Esophagus muscularis mucosa (tissue), 4 donors: ENCODE data around the gene PTPN7. TPM values are rescaled to one million over a fixed set of nuclear protein-coding genes. Genes with fewer than 3 reads are reported as not detected.

Experiments used
- DNase-seq: peaks from one replicate; pipeline ENCODE4 v3.0.0-alpha.2; 2017; ENCODE audit errors: extremely low spot score
- H3K27ac ChIP-seq, 4 donors: fragments of 200-600 bp; sonication (generic); replicated peaks in 1 of 4; 1 replicate in 3 of 4; 2 replicates in 1 of 4; pipeline ENCODE4 v1.5.1; 2016 to 2019; ENCODE audit warnings: mild to moderate bottlenecking in 1 of 4
- H3K27me3 ChIP-seq, 4 donors: fragments of 200-600 bp; sonication (generic); one replicate each; pipeline versions ENCODE4 v1.5.1 to v1.6.0; 2016 to 2019
- H3K36me3 ChIP-seq, 4 donors: fragments of 200-600 bp; sonication (generic); one replicate each; pipeline ENCODE4 v1.5.1; 2016 to 2019
- H3K4me1 ChIP-seq, 4 donors: fragments of 200-600 bp; sonication (generic); one replicate each; pipeline ENCODE4 v1.5.1; 2016 to 2019
- H3K4me3 ChIP-seq, 4 donors: fragments of 200-600 bp; sonication (generic); 1 replicate in 2 of 4; 2 replicates in 2 of 4; pipeline ENCODE4 v1.5.1; 2016 to 2019; ENCODE audit warnings: mild to moderate bottlenecking in 4 of 4, moderate library complexity in 1 of 4
- H3K9me3 ChIP-seq, 4 donors: fragments of 200-600 bp; sonication (generic); 1 replicate in 3 of 4; 2 replicates in 1 of 4; pipeline ENCODE4 v1.5.1; 2016 to 2019
- CTCF ChIP-seq, 3 experiments: fragments of 200-600 bp in 2 of 3; fragments of 450-650 bp in 1 of 3; sonication (generic) in 2 of 3; IDR thresholded peaks; one replicate each; pipeline ENCODE4 v1.5.1; 2017 to 2019; ENCODE audit warnings: antibody characterized with exemption in 3 of 3, mild to moderate bottlenecking in 2 of 3, moderate library complexity in 1 of 3
- EP300 ChIP-seq: sonication (generic); formaldehyde crosslinking; IDR thresholded peaks from one replicate; pipeline ENCODE4 v1.6.1; 2017; ENCODE audit warnings: antibody characterized with exemption
- POLR2A ChIP-seq: fragments of 450-650 bp; IDR thresholded peaks from one replicate; pipeline ENCODE4 v1.6.1; 2017; ENCODE audit warnings: antibody characterized with exemption, moderate library complexity, mild to moderate bottlenecking, low read depth
- POLR2AphosphoS5 ChIP-seq, 2 donors: sonication (generic); formaldehyde crosslinking; IDR thresholded peaks; one replicate each; pipeline ENCODE4 v1.6.1; 2017; ENCODE audit warnings: antibody characterized with exemption in 2 of 2
- WGBS: methylation state at CpG from one replicate; pipeline ENCODE4 v1.1.5; 2018; 5-methylcytosine and 5-hydroxymethylcytosine counted together
- intact Hi-C: fragments of 100-400 bp; cut with DNase I; formaldehyde crosslinking; loops from one replicate; pipeline ENCODE4 v1.15.1; 2023
- total RNA-seq, 4 donors: library from RNA; depleted of rRNA; stranded (reverse); fragments of >200 nt; gene quantifications; one replicate each; pipeline versions ENCODE4 v1.1.0 to v1.2.1, GENCODE V29; 2016

Gene PTPN7
- total RNA-seq, 4 donors from 2014 or later = 0.78 to 2.5 (median 1.3) TPM

GRCh38 chr1:202156590-202156989, 3.8 kb downstream of the PTPN7 start:
- H3K9me3 ChIP-seq = no peaks in the 10 kb centered on the region
- intact Hi-C loops = no loop called here
- peaks cover 0 to 11% (median 9%) of the 10 kb centered on the region in 4 donors for H3K4me1 ChIP-seq
- no peak for DNase-seq
- WGBS = 78% methylated on average over 8 of the region's 8 CpGs
- TF ChIP-seq POLR2A = no peak
- TF ChIP-seq EP300 = no peak
- no peak for TF ChIP-seq CTCF (IDR thresholded peaks at IDR 0.05)
- no peak for TF ChIP-seq POLR2AphosphoS5 (IDR thresholded peaks at IDR 0.05)
- no peak overlapping the region for H3K27ac ChIP-seq
- H3K27me3 ChIP-seq = peaks cover 0 to 20% (median 0%) of the 10 kb centered on the region in 4 donors
- H3K36me3 ChIP-seq = no peaks in the 10 kb centered on the region
- no peak overlapping the region for H3K4me3 ChIP-seq

GRCh38 chr1:202155478-202156021, 4.9 kb downstream of the PTPN7 start:
- no peak for DNase-seq
- Histone ChIP-seq H3K4me3 (no peak overlapping the region), H3K36me3 (no peaks in the 10 kb centered on the region), H3K27me3 (peaks cover 0 to 20% (median 0%) of the 10 kb centered on the region in 4 donors), H3K27ac (no peak overlapping the region), H3K4me1 (peaks cover 0 to 11% (median 9%) of the 10 kb centered on the region in 4 donors), H3K9me3 (no peaks in the 10 kb centered on the region)
- WGBS = 40% methylated on average over 5 of the region's 8 CpGs
- TF ChIP-seq EP300 (no peak), POLR2A (no peak), CTCF (IDR thresholded peaks at IDR 0.05) (no peak), POLR2AphosphoS5 (IDR thresholded peaks at IDR 0.05) (no peak)
- intact Hi-C loops = no loop called here

GRCh38 chr1:202154766-202155477, 5.5 kb downstream of the PTPN7 start:
- Histone ChIP-seq H3K9me3 (no peaks in the 10 kb centered on the region), H3K27me3 (peaks cover 0 to 14% (median 0%) of the 10 kb centered on the region in 4 donors), H3K4me3 (no peak overlapping the region), H3K36me3 (no peaks in the 10 kb centered on the region), H3K4me1 (peaks cover 0 to 11% (median 8%) of the 10 kb centered on the region in 4 donors), H3K27ac (no peak overlapping the region)
- peak in 1 of 3 experiments; percentile 37 for TF ChIP-seq CTCF (IDR thresholded peaks at IDR 0.05)
- no peak for TF ChIP-seq POLR2A
- no peak for TF ChIP-seq EP300
- DNase-seq = no peak
- intact Hi-C loops = no loop called here
- 47% methylated on average over 10 of the region's 11 CpGs for WGBS

GRCh38 chr1:202154148-202154765, 6.1 kb downstream of the PTPN7 start:
- Histone ChIP-seq H3K27ac (no peak overlapping the region), H3K4me3 (no peak overlapping the region), H3K4me1 (peaks cover 0 to 11% (median 8%) of the 10 kb centered on the region in 4 donors), H3K36me3 (no peaks in the 10 kb centered on the region), H3K9me3 (no peaks in the 10 kb centered on the region), H3K27me3 (peaks cover 0 to 12% (median 0%) of the 10 kb centered on the region in 4 donors)
- 83% methylated on average over 10 of the region's 10 CpGs for WGBS
- TF ChIP-seq EP300 (no peak), CTCF (IDR thresholded peaks at IDR 0.05) (no peak), POLR2A (no peak), POLR2AphosphoS5 (IDR thresholded peaks at IDR 0.05) (no peak)
- no peak for DNase-seq
- intact Hi-C loops = no loop called here
